ENCODE data around the gene SEMA3B. TPM values are rescaled to one million over a fixed set of nuclear protein-coding genes. Genes with fewer than 3 reads are reported as not detected.

SEMA3B gene
- polyA plus RNA-seq, 5 donors: 14.9 to 31.5 (median 29.6) TPM

DNA sequence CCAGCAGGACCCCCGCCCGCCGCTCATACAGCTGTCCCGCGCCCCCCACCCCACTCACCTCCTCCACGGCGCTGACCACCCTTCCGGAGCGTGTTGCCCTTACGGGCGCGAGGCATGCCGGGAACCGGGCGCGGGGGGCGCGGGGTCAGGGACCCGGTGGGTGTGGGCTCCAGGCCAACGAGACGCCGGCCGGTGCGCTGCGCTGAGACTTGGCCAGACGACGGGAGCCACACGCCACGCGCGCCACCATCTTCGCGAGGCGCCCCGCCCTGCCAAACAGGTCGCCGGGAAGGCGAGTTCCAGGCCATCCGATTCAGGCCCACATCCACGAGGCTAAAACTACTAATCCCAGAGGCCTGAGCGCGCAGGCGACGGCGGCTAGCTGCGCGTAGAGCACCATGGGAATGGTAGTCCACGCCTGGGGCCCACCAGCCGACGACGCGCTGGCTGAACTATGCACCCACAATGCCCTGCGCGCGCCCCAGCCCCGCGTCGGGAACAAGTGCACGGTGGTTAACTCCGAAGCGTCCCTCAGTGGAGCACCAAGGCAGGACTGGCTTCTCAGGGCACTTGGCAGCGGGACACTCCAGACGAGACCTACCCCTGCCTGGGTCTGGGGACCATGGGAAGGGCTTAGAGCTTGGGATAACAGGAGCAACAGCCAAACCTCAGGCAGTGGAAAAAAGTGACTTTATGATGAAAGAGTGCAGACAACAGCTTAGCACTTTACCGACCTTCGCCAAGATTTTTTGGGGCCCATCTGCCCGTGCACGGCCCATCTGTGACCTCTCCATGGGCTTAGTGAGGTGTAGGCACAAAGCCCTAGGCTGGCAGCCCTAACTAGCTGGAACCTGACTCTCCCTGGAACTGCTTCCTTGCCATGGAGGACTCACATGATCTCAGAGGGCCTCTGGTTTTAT is 23.5 kb downstream of the SEMA3B start, which contains the start of gene IFRD2:
TSS of gene IFRD2 (minus strand) at position 271 of the 920 bp plus-strand sequence. CDS start at position 116, 155 bp downstream.
- DNase-seq: peak; percentile 94 to 95

DNA sequence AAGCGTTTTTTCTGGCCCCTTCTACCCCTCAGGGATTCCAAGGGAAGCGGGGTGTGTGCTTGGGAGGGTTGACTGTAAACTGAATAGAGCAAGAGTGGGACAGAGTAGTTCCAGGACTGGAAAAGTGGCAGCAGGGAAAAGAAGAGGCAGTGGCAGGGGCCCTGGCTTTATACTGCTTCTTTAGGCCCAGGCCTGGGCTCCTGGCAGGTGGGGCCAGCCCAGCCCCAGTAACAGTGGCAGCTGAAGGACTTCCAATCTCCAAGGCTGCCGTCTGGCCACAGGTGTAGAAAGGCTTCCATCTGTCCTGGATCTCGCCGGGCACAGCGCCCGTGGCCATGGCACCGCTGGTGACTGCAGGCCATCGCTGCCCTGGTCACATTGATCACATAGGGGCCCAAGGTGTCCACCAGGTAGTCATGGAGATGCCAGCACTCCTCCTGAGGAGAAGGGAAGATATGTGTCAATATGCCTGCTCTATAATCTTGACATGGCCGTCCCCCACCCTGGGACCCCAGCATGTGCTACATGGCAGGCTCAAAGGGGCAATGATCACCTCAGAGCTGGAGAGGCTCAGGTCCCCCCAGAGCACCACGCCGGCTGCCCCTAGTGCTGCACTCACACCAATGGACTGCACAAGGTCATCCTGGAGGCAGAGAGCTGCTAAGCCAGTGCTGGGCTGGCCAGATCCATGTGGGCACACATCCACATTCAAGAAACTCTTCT is 24.3 kb downstream of the SEMA3B start:
- no peak for DNase-seq

DNA sequence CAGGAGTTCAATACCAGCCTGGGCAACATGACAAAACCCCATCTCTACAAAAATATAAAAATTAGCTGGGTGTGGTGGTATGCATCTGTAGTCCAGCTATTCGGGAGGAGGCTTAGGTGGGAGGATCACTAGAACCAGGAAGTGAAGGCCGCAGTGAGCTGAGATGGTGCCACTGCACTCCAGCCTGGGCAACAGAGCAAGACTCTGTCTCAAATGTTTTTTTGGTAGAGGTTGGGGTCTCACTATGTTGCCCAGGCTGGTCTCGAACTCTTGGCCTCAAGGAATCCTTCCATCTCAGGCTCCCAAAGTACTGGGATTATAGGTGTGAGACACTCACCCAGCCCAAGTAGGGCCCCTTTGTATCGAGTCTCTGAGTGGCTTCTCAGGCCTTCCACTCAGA is 25.1 kb downstream of the SEMA3B start:
- no peak for DNase-seq

DNA sequence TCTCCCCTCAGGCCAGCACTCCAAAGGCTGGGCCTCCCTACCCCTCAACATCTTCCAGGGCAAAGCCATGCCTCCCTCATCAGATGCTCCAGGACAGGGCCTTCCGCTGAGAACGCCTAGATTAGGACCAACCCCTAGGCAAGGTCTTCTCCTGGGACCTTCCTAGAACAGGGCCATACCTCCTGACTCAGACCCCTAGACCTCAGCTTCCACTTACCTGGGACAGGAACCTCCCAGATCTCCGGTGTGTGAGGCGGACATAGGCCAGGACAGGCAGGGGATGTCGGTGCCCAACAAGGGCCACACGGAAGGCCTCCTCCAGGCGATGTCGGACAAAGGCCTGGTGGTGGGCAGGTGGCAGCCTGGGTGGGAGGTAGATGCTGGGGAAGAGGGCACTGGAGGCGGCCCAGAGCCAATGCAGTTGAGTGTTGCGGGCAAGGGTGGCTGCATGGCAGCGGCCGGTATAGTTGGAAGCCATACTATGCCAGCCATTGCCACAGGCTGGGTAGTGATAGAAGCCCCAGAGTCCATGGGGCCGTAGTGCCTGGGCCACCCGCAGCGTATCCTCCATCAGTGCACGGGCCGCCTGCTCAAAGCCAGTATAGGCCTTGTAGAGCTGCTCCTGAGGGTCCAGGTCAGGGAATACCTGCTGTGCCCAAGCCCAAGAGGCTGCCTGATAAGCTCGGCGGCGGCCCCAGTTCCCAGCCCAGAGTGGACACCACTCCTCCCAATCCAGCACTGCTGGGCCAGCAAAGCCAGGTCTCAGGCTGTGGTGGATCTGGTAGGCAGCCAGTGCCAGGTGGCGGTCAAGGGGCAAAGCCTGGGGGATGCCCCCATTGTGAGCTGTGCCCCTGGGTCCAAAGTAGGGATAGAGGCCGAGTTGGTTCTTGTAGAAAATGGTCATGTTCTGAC is 25.8 kb downstream of the SEMA3B start:
- DNase-seq: no peak

DNA sequence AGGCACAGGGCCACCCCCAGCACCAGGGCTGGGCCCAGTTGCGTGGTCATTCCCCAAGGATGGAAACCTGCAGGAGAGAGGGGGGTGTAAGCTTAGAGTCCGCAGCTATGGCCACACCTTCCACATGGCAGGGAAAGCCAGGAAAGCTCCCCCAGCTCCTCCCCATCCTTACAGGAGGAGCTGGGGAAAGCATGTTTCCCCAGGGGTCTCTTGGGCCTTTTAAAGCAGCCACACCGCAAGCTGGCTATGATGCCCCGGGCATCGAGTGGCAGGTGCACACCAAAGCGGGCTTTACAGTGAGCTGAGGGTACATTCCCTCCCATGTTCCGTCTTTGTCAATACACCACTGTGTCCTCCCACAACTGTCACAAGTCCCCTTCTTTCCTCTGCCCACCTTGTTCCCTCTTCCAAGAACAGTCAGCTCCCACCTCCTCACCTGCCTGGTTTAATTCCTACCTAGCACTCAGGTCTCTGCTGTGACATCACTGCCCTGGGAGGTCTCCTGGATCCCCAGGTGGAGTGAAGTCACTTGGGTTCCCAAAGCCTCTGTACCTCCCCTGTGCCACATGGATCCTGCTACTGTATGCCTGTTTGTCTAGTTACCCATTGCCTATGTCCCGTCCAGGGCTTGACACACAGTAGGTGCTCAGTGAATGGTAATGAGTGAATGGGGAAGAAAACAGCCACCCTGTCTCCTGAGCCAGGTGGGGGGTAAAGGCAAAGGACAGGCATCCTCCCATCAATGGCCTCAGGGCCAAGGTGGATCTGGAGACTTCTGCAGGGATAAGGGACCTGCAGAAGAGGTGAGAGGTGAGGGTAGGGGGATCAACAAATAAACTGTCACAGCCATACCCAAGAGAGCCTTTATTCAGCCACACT is 26.8 kb downstream of the SEMA3B start:
- no peak for DNase-seq

DNA sequence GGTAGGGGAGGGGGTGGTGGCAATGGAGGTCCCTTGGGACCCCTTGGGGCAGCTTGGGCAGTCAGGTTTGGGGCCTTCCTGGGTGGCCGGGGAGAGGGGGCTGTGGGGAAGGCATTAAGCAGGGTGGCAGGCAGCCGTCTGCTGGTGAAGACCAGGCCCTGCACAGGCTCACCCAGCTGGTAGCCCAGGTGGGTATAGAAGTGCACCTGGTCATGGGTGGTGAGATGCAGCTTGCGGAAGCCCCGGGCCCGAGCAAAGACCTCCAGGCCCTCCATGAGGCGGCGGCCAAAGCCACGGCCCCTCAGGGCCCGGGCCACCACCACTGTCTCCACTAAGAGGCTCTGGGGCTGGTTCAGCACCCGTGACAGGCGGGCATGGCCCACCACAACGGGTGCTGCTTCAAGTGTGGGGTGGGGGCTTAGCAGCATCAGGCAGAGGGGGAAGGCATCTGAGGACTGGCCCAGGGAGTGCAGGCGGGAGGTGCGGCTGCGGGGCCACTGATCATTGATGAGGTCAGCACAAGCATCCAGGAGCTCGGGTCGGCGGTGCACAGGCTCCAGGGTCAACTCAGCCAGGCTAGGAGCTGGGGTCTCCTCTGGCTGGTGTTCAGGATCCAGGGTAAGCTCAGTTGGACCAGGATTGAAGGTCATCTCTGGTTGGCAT is 27.9 kb downstream of the SEMA3B start:
- no peak for DNase-seq

DNA sequence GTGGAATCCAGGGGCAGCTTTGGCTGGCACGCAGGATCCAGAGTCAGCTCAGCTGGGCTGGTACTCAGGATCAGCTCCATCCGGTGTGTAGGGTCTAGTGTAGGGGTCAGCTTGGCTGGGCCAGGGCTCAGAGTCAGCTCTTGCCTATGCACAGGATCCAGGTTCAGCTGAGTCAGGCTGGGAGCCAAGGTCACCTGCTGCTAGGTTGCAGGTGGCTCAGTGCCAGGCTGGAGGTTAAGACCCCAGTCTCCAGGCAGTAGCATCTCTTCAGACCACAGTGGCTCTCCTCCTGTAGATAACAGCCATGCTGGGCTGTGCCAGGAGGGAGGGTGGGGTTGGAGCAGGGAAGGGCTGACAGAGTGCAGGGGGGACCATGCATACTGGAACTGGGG is 28.4 kb downstream of the SEMA3B start:
- DNase-seq: no peak

DNA sequence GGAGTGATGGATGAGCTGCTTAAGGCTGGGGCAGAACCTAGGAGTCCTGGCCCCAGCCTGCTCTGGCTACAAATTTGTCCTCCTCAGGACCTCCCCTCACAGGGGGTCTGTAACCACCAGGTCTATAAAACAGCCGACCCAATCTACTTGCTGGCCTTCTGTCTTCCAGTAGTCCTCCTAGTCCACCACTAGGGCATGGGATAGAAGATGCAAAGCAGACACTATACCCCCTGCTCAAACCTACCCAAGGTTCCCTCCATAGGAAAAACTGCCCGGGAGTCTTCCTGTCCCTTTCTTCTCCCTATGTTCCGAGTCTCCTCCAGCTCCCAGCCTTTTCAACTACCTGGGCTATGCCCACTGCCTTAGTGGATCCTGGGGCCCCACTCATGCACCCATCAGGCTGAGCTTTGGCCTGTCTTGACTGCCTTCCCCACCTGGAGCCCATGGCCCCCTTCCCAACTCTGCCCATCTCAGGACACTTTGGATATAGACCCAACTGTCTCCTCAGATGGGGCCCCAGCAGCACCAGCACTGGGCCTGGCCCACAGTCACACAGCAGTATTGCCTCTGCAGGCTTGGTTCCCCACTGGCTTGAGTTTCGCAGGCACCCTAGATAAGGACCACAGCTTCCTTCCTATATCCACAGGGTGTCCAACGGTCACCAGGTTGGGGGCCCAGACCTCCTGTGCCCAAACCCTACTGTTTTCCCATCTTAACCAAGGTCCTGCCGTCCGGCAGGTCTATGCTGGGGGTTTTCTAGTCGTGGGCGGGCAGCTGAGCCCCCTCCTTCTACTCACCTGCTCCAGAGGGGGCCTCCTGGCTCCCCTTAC is 29.2 kb downstream of the SEMA3B start:
- no peak for DNase-seq

DNA sequence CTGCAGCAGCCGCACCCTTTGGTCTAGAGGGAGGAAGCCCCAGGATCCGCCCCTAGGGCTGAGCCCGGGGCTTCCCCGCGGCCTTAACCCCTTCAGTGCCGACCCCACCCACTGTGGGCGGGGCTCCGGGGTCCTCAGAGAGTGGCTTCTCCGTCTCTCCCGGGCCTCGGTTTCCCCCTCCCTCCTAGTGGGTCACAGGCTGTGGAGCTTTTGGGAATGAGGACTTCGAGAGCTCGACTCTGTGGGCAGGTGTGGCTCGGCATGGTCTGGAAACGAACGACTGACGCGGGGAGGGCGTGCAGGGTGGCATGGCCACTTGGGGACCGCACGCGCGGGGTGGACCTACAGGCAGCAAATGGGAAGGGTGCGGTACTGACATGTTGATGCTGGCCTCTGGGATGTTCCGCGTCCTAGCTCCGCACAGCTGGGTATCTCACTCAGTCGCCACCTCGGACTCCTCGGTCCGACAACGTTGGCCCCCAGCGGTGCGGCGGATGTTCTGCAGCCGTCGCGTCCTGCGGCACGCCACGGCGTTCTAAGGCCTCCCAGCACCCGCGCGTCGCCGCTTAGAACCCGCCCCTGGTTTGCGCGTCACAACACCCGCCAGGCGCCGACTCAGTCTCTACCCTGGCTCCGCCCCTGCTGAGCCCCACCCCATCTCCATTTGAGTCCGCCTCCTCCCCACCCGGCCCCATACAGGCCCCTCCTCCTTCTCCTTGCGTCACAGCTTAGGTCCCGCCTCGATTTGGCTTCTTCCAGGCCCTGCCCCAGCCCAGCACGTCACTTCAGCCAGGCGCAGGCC is 30.1 kb downstream of the SEMA3B start, which contains the start of the genes HYAL3 and NAA80:
TSS of gene HYAL3 (minus strand) at position 570 of the 802 bp plus-strand sequence. CDS start 3,803 bp downstream, outside the sequence.
TSS of gene NAA80 (minus strand) at position 570 of the 802 bp plus-strand sequence. CDS start 1,942 bp downstream, outside the sequence.
- DNase-seq: peak; percentile 100

DNA sequence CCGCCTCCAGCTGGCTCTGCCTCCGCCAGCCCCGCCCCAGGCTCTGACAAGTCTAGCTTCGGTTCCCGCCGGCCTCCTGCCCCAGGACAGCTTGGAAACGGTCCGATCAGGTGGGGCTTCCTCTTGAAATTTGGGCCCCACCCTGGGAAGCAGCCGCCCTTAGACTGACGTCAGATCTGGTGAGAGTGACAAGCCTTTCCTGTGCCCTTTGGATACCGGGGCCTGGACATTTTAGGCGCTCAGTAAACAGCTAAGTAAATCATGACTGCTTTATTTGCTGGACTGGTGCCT is 30.6 kb downstream of the SEMA3B start:
- DNase-seq: no peak

DNA sequence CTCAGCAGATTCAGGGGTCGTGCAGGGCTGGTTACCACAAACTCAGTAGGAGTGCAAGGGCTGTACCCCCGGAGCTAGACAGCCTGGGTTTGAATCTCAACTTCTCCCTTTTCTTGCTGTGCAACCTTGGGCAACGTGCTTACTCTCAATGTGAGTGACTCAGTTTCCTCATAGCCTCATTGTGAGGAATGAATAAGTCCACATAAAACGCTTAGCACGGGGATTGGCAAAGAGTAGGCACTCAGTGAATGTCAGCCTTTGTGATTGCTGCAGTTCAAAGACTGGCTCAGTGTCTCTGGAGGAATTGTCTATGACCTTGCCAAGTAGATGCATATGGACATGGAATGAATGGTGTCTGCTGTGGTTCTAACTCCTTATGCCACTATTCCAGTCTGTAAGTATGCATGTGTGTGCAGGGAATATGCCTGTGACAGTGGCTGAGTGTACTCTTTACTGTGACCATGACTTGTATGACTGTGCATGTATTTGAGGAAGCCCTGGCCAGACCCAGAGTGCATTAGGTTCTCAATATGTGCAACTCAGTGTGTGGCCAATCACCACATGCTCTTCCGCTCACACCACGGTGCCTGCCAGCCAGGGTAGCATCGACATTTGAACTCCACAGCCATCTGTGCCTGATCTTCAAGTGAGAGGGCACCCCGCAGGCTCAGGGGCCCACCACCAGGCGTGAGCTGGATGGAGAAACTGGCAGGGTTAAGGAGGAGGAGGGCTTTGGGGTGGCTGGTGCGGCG is 31.2 kb downstream of the SEMA3B start:
- DNase-seq: no peak

DNA sequence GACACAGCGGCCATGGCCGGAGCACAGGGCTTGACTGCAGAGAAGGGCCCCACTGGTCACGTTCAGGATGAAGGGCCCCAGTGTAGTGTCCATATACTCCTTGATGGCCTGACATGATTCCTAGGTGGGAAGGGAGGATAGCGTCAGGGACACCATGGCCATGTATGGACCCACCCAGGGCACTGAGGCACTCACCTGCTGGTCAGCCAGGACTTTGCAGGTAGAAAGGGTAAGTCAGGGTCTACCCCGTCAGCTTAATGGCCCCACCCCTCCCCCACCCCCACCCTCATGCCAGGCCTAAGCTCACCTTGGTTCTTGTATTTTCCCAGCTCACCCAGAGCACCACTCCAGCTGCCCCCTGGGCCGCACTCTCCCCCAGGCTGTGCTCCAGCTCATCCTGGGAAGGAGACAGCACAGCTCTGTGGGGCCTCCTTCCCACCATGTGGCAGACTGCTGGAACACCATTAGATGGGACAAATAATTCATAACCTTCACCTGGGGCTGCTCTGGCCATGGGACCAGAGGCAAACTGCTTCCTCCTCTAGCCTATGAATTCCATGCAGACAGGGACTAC is 31.8 kb downstream of the SEMA3B start:
- no peak for DNase-seq

DNA sequence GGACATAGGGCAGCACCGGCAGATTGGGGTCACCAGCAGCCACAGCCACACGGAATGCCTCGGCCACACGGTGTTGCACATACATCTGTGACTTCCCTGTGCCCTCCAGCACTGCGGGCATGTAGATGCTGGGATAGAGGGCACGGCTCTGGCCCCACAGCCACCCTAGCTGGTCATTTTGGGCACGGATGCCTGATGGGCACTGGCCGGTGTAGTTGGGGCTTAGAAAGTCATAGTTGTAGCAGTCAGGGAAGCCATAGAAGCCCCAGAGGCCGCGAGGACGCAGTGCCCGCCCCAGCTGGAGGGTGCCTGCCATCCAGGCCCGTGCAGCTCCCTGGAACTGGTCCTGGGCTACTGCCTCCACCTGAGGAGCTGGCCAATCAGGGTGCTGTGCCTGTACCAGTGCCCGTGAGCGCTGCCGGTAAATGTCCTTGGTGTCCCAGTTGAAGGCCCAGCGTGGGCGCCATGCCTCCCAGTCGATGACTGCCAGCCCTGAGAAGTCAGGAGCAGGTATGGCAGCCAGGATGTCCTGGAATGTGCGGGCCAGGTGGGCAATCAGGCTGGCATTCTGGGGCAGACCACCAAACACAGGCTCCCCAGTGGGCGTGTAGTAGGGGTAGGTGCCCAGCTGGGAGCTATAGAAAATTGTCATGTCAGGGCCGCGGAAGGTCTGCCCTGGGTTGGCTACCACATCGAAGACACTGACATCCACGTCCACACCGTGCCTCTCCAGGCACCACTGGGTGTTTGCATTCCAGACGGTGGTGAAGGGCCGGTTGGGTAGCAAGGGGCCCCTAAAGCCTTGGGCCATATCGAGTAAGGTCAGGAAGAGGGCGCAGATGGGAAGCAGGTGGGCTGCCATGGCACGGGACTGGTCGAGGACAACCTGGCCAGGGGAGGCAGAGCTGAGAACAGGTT is 33.4 kb downstream of the SEMA3B start:
- no peak for DNase-seq

DNA sequence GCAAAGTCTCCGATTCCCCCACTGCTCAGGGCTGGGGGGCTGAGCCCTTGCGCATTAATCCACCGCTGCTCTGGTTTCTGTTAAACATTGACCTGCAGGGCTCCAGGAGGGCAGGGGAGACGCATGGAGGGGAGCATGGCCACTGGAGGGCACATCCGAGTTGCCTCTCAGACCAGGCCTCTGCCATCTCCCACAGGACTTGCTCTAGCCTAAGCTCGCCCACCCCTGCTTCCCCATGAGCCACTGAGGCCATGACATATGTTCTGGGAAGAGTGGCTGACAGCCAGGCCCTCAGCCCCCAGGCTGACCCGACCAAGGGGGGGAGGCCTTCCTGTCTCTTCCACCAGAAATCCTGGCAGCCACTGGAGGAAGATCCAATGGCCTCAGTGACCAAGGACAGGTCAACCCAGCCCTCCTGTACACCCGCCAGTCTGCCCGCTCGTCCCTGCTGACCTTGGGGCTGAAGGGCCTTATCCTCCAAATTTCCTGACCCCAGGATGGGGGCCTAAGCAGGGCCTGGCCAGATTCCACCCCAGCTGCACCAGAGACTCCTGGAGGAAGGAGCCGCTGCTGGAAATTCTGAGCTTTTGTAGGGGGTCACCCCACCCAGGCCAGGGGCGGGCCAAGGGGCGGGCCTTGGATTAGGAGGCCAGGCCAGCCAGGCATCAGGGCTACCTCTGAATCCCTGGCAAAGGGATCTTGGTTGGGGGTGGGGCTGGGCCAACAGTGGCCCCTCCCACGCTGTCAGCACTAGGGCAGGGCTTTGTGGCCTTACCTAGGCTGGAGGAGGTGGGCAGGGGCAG is 34.3 kb downstream of the SEMA3B start, which contains the start of gene HYAL1:
TSS of gene HYAL1 (minus strand) at position 562 of the 803 bp plus-strand sequence. CDS start 618 bp downstream, outside the sequence.
- DNase-seq: no peak

DNA sequence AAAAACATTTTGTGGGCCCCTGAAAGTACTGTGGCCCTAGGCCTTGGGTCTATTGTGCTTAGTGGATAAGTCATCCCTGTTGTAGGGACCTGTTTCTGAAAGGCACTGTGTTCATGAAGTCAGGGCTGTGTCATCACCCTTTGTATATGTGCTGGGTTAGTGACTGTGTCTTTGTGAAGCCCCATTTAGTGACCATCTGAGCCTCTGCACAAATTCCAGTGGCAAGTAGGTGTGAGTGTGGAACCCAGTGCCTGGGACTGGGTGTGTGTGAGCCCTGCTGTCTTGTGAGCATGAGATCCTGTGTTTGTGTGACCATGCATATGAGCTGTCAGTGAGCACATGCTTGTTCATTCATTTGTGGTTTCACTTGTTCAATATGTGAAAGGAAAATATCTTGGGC is 35.7 kb downstream of the SEMA3B start:
- no peak for DNase-seq
